Measurements from ENCODE around the gene CLDN24.

The CLDN24 gene

DNA sequence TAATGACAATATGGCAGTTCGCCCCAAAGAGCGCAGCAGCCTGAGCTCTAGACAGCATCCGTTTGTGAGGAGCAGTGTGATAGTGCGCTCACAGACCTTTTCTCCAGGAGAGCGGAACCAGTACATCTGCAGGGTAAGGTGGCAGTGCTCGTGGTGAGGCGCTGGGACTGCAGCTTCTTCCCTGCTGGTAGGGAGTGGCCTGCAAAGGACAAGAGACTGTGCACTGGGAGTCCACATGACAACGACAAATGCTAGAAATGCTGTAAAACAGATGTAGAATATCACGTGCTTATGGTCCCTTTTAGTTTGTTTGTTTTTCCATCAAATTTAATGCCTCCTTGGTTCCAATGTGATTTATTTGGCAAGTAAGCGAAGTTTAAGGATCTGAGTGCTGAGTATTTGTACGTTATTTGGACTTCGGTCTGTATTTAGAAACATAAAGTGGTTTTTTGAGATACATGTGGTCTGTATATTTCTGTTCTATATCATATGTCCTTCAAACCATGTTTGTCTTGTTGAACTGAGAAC lies 37.9 kb downstream of the CLDN24 start:
- no peak for DNase-seq (ENCODE audit: low read depth in 2 of 2)

DNA sequence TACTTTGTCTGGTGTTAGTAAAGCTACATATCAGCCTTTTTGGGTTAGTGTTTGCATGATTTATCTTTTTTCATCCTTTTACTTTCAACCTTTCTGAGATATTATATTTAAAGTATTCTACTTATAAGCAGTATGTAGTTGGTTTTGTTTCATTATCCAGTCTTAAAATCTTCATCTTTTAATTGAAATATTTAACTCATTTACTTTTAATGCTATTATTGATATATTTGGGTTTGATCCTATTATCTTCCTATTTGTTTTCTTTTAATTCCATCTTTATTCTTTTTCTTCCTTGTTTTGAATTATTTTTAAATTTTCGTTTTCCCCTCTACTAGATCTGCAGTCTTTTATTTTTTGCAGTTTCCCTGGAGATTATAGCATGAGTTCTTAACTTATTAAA lies 46.1 kb downstream of the CLDN24 start:
- no peak for DNase-seq (ENCODE audit: low read depth in 2 of 2)

DNA sequence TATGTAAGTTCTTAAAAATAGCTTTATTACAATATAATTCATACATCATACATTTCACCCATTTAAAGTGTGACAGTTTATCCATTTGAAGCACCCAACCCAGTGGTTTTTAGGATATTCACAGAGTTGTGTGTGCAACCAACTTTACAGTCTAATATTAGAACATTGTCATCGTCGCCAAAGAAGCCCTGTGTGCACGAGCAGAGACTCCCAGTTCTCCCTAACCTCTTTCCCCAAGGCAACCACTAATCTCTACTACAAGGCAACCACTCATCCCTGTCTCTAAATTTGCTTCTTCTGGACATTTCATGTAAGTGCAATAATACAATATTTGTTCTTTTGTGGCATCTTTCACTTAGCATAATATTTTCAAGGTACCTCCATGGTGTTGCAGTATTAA lies 49.8 kb downstream of the CLDN24 start:
- DNase-seq (ENCODE audit: low read depth in 2 of 2) = no peak
